SK-N-SH (cell line): Measurements from ENCODE around the gene PPIH. TPM values are rescaled to one million over a fixed set of nuclear protein-coding genes. Genes with fewer than 3 reads are reported as not detected.

ENCODE experiments used
- CTCF ChIA-PET: fragments of 300-600, 350-600 bp; formaldehyde crosslinking; extraction: SDS; loops from one replicate; lab custom pipeline; 2021; lab: Yijun Ruan, JAX
- POLR2A ChIA-PET: fragments of 350-600 bp; sonication (Branson Sonifier 250); formaldehyde crosslinking; extraction: SDS; loops from one replicate; lab custom pipeline; 2020; ENCODE audit warnings: antibody characterized with exemption, inconsistent platforms; lab: Yijun Ruan, JAX
- DNase-seq: peaks from one replicate; pipeline ENCODE4 v3.0.0; 2012
- H2AFZ ChIP-seq: fragments of 200-600 bp; sonication (generic); 2 replicates; pipeline ENCODE4 v1.8.1; 2016; ENCODE audit warnings: antibody characterized with exemption, mild to moderate bottlenecking, low read depth
- H3F3A ChIP-seq: fragments of 200-600 bp; sonication (generic); replicated peaks from 2 replicates; pipeline ENCODE3; 2016; ENCODE audit warnings: antibody characterized with exemption, mild to moderate bottlenecking; ENCODE audit not compliant: insufficient read depth
- H3K27ac ChIP-seq, 2 experiments: fragments of 200-500 bp in 1 of 2; fragments of 200-600 bp in 1 of 2; sonication (Bioruptor generic) in 1 of 2; sonication (generic), shearing (Covaris generic) in 1 of 2; 2 replicates each; pipeline versions ENCODE4 v1.5.1 to v1.6.1; 2014 to 2016; ENCODE audit warnings: low read depth in 2 of 2, inconsistent platforms in 1 of 2, low read length in 1 of 2, mild to moderate bottlenecking in 1 of 2, mixed read lengths in 1 of 2
- H3K27me3 ChIP-seq: fragments of 200-600 bp; sonication (generic), shearing (Covaris generic); 2 replicates; pipeline ENCODE4 v1.6.1; 2016; ENCODE audit warnings: mixed run types; ENCODE audit not compliant: insufficient read depth
- H3K36me3 ChIP-seq, 2 experiments: fragments of 200-500 bp in 1 of 2; fragments of 200-600 bp in 1 of 2; sonication (Bioruptor generic) in 1 of 2; sonication (generic) in 1 of 2; replicated peaks in 1 of 2; 2 replicates each; pipeline versions ENCODE3 to v1.5.1; 2014 to 2016; ENCODE audit warnings: low read length in 1 of 2, mild to moderate bottlenecking in 1 of 2; ENCODE audit not compliant: insufficient read depth in 2 of 2, control insufficient read depth in 1 of 2
- H3K4me1 ChIP-seq, 2 experiments: fragments of 200-500 bp in 1 of 2; fragments of 200-600 bp in 1 of 2; sonication (Bioruptor generic) in 1 of 2; sonication (generic), shearing (Covaris generic) in 1 of 2; 2 replicates each; pipeline versions ENCODE4 v1.5.1 to v1.6.1; 2014 to 2016; ENCODE audit warnings: low read depth in 1 of 2, low read length in 1 of 2, mixed run types in 1 of 2; ENCODE audit not compliant: insufficient read depth in 2 of 2, control insufficient read depth in 1 of 2
- H3K4me2 ChIP-seq: fragments of 200-600 bp; sonication (generic), shearing (Covaris generic); 2 replicates; pipeline ENCODE4 v1.6.1; 2017; ENCODE audit warnings: mixed run types
- H3K4me3 ChIP-seq, 2 experiments: fragments of 200-500 bp in 1 of 2; fragments of 200-600 bp in 1 of 2; sonication (Bioruptor generic) in 1 of 2; sonication (generic), shearing (Covaris generic) in 1 of 2; 2 replicates each; pipeline versions ENCODE4 v1.5.1 to v1.8.1; 2014 to 2016; ENCODE audit warnings: low read depth in 2 of 2, inconsistent platforms in 1 of 2, low read length in 1 of 2, mild to moderate bottlenecking in 1 of 2, mixed read lengths in 1 of 2, moderate library complexity in 1 of 2
- H3K79me2 ChIP-seq: fragments of 200-600 bp; sonication (generic); 2 replicates; pipeline ENCODE4 v1.8.1; 2017; ENCODE audit warnings: mild to moderate bottlenecking; ENCODE audit not compliant: insufficient read depth
- H3K9ac ChIP-seq: fragments of 200-600 bp; sonication (generic); 2 replicates; pipeline ENCODE4 v1.6.1; 2017; ENCODE audit warnings: mixed run types
- H3K9me2 ChIP-seq: fragments of 200-600 bp; sonication (generic); 2 replicates; pipeline ENCODE4 v1.6.1; 2017; ENCODE audit warnings: mixed run types
- H3K9me3 ChIP-seq: fragments of 200-600 bp; sonication (generic); 2 replicates; pipeline ENCODE4 v1.6.1; 2017; ENCODE audit warnings: mixed run types, mild to moderate bottlenecking, moderate library complexity
- H4K20me1 ChIP-seq: fragments of 200-600 bp; sonication (generic); 2 replicates; pipeline ENCODE4 v1.6.1; 2017; ENCODE audit warnings: mild to moderate bottlenecking, mixed run types; ENCODE audit not compliant: insufficient read depth
- CTCF ChIP-seq: fragments of 200-600 bp; sonication (generic); IDR thresholded peaks from 2 replicates; pipeline ENCODE4 v1.6.1; 2017; ENCODE audit warnings: antibody characterized with exemption, mild to moderate bottlenecking, moderate library complexity
- ELF1 ChIP-seq: IDR thresholded peaks from 2 replicates; pipeline ENCODE4 v1.4.0; 2012
- FOXJ3 ChIP-seq: sonication (generic); formaldehyde crosslinking; IDR thresholded peaks from 2 replicates; pipeline ENCODE4 v1.5.1; 2020; ENCODE audit warnings: mild to moderate bottlenecking, missing genetic modification reagents
- FOXM1 ChIP-seq: IDR thresholded peaks from 2 replicates; pipeline ENCODE4 v1.4.0; 2012; ENCODE audit warnings: low read depth, mild to moderate bottlenecking
- GABPA ChIP-seq: IDR thresholded peaks from 2 replicates; pipeline ENCODE4 v1.4.0; 2012; ENCODE audit warnings: low read depth, mild to moderate bottlenecking
- JUND ChIP-seq: IDR thresholded peaks from 2 replicates; pipeline ENCODE4 v1.4.0; 2012
- MXI1 ChIP-seq: IDR thresholded peaks from 2 replicates; pipeline ENCODE4 v1.6.1; 2012; ENCODE audit warnings: mild to moderate bottlenecking, low read depth, low read length, improper control_type of control experiment
- NRF1 ChIP-seq: IDR thresholded peaks from 2 replicates; pipeline ENCODE4 v1.6.1; 2012; ENCODE audit warnings: low read depth, mild to moderate bottlenecking, low read length
- PBX3 ChIP-seq: IDR thresholded peaks from 2 replicates; pipeline ENCODE4; 2012
- RFX5 ChIP-seq: IDR thresholded peaks from 2 replicates; pipeline ENCODE4 v1.6.1; 2012; ENCODE audit warnings: mild to moderate bottlenecking, improper control_type of control experiment, low read length
- SMC3 ChIP-seq: IDR thresholded peaks from 2 replicates; pipeline ENCODE4 v1.6.1; 2012; ENCODE audit warnings: low read depth, low read length, improper control_type of control experiment
- TAF1 ChIP-seq: IDR thresholded peaks from 2 replicates; pipeline ENCODE4 v1.6.1; 2012; ENCODE audit warnings: low read depth, mild to moderate bottlenecking, low read length, moderate library complexity, borderline replicate concordance
- USF1 ChIP-seq: IDR thresholded peaks from 2 replicates; pipeline ENCODE4 v1.4.0; 2012; ENCODE audit warnings: low read depth, borderline replicate concordance
- YY1 ChIP-seq: IDR thresholded peaks from 2 replicates; pipeline ENCODE4 v1.4.0; 2012; ENCODE audit warnings: low read depth, mild to moderate bottlenecking
- ZBTB33 ChIP-seq: IDR thresholded peaks from 2 replicates; pipeline ENCODE4 v1.4.0; 2012; ENCODE audit warnings: low read depth, borderline replicate concordance
- WGBS: methylation state at CpG from one replicate; pipeline ENCODE4 v1.1.6; 2017; ENCODE audit warnings: low lambda C conversion rate; 5-methylcytosine and 5-hydroxymethylcytosine counted together
- polyA plus RNA-seq, 3 experiments: library from polyadenylated mRNA; depleted of rRNA; stranded (reverse); fragments of >200 nt; gene quantifications; 2 replicates each; pipeline ENCODE4 v1.2.3, GENCODE V29; 2012

The PPIH gene
- polyA plus RNA-seq, 1 of the 3 experiments (the other 2 are of a cell fraction): 89.1 TPM

GRCh38 chr1:42669936-42670335, 11.7 kb downstream of the PPIH start:
- peaks cover 12 to 51% of the 10 kb centered on the region in 2 experiments for H3K36me3 ChIP-seq
- no peaks in the 10 kb centered on the region for H3F3A ChIP-seq
- no peak overlapping the region for H2AFZ ChIP-seq
- H4K20me1 ChIP-seq: no peaks in the 10 kb centered on the region
- ChIA-PET POLR2A (no interaction called here), CTCF (no interaction called here)
- 96% methylated on average over 3 of the region's 3 CpGs for WGBS
- no peaks in the 10 kb centered on the region for H3K9me2 ChIP-seq
- no peaks in the 10 kb centered on the region for H3K9me3 ChIP-seq
- no peaks in the 10 kb centered on the region for H3K79me2 ChIP-seq
- no peak for DNase-seq
- no peak overlapping the region for H3K4me3 ChIP-seq
- TF ChIP-seq PBX3 (no peak), YY1 (no peak), TAF1 (no peak), GABPA (no peak), MXI1 (no peak), USF1 (no peak), SMC3 (no peak), CTCF (no peak), JUND (no peak), ZBTB33 (no peak), FOXM1 (no peak), FOXJ3 (CRISPR knock-in tag) (no peak), ELF1 (no peak), RFX5 (no peak), NRF1 (no peak)
- no peak overlapping the region for H3K9ac ChIP-seq
- H3K4me1 ChIP-seq: no peaks in the 10 kb centered on the region
- H3K27ac ChIP-seq: no peak overlapping the region
- no peak overlapping the region for H3K4me2 ChIP-seq
- H3K27me3 ChIP-seq: no peaks in the 10 kb centered on the region
